Measurements from ENCODE around the gene CD24. TPM values are rescaled to one million over a fixed set of nuclear protein-coding genes. Genes with fewer than 3 reads are reported as not detected.

CD24 gene
- total RNA-seq = 0.09 and 0.22 TPM in 2 replicates

GRCh38 chr6:106974336-106974998, at the start of gene CD24:
Gene CD24 (minus strand): TSS chr6:106974729. CDS start chr6:106974646, 83 bp downstream.

Other genes with a start within 250 kb of the CD24 start
- gene MTRES1, start 53.5 kb upstream of the CD24 start, total RNA-seq = 7.3 and 9.5 TPM in 2 replicates
- gene BEND3, start 140.8 kb upstream of the CD24 start, total RNA-seq = 1.8 and 3.1 TPM in 2 replicates

Data from dermis lymphatic vessel endothelial cell (primary cell).